Endothelial cell of umbilical vein (primary cell): Measurements from ENCODE around the gene NFATC2.

ENCODE experiments used
- EZH2 ChIP-seq: IDR thresholded peaks from 2 replicates; pipeline ENCODE4 v1.6.1; 2012; ENCODE audit warnings: borderline replicate concordance, low read depth, mild to moderate bottlenecking, moderate library complexity, low read length, inconsistent platforms; ENCODE audit not compliant: severe bottlenecking
- GATA2 ChIP-seq: IDR thresholded peaks from 2 replicates; pipeline ENCODE4 v1.7.0; 2011; ENCODE audit warnings: low read depth, mild to moderate bottlenecking, moderate library complexity, mixed read lengths, low read length; ENCODE audit not compliant: insufficient read length, insufficient read depth
- POLR2A ChIP-seq: IDR thresholded peaks from 2 replicates; pipeline ENCODE4 v1.6.1; 2012; ENCODE audit warnings: low read depth, mild to moderate bottlenecking, control low read depth, low read length
- POLR2AphosphoS5 ChIP-seq: IDR thresholded peaks from 2 replicates; pipeline ENCODE4 v1.6.1; 2012; ENCODE audit warnings: low read depth, mild to moderate bottlenecking, control low read depth, low read length, moderate library complexity; ENCODE audit not compliant: insufficient read depth
- TF ChIP-seq, protein P1 (sequence below), 2 donors: IDR thresholded peaks; 1 replicate in 1 of 2; 2 replicates in 1 of 2; pipeline ENCODE4 v1.5.1; 2011; ENCODE audit warnings: low read length in 2 of 2, mild to moderate bottlenecking in 2 of 2, moderate library complexity in 2 of 2, control low read depth in 1 of 2, inconsistent platforms in 1 of 2, low read depth in 1 of 2; ENCODE audit not compliant: insufficient read depth in 1 of 2; ENCODE audit errors: extremely low read depth in 1 of 2

DNA sequence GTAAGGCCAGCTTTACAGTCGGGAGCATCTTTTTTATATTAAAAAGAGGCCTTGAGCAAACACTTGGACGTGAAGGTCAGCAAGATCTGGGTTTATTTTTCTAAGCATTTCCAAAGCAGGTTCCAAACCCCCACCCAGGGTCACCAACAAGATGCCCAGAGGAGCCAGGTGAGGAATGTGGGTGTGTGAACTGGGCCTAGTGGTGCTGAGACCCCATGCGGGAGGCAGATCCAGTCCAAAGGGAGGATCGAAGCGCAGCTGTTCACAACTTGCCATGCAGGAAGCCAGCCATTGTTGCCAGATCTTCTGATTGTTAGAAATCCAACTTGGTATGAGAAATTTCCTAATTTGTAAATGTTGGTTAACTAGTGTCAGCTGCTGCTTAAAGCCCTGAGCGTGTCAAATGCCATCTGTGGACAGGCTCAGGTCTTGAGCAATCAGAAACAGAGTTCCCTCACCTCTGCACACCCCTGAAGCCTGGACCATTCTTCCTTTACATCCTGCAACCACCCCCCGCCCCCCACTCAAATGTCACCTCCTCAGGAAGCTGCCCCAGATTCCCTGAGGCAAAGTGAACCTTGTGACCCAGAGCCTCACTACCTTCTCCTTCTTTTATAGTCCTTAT lies 46.5 kb downstream of the NFATC2 start:
- TF ChIP-seq, protein P1, sequence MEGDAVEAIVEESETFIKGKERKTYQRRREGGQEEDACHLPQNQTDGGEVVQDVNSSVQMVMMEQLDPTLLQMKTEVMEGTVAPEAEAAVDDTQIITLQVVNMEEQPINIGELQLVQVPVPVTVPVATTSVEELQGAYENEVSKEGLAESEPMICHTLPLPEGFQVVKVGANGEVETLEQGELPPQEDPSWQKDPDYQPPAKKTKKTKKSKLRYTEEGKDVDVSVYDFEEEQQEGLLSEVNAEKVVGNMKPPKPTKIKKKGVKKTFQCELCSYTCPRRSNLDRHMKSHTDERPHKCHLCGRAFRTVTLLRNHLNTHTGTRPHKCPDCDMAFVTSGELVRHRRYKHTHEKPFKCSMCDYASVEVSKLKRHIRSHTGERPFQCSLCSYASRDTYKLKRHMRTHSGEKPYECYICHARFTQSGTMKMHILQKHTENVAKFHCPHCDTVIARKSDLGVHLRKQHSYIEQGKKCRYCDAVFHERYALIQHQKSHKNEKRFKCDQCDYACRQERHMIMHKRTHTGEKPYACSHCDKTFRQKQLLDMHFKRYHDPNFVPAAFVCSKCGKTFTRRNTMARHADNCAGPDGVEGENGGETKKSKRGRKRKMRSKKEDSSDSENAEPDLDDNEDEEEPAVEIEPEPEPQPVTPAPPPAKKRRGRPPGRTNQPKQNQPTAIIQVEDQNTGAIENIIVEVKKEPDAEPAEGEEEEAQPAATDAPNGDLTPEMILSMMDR (IDR thresholded peaks at IDR 0.05; ENCODE audit: extremely low read depth in 1 of 2, insufficient read depth in 1 of 2, low read depth in 1 of 2, low read length in 2 of 2), result no peak
- TF ChIP-seq GATA2, result no peak
- no peak for TF ChIP-seq EZH2
- no peak for TF ChIP-seq POLR2A
- no peak for TF ChIP-seq POLR2AphosphoS5
